Measurements from ENCODE around the gene FNIP1. TPM values are rescaled to one million over a fixed set of nuclear protein-coding genes. Genes with fewer than 3 reads are reported as not detected.

Gene FNIP1
- total and polyA plus RNA-seq, 2 experiments from 2014 or later: 8.2 to 27.9 TPM

DNA sequence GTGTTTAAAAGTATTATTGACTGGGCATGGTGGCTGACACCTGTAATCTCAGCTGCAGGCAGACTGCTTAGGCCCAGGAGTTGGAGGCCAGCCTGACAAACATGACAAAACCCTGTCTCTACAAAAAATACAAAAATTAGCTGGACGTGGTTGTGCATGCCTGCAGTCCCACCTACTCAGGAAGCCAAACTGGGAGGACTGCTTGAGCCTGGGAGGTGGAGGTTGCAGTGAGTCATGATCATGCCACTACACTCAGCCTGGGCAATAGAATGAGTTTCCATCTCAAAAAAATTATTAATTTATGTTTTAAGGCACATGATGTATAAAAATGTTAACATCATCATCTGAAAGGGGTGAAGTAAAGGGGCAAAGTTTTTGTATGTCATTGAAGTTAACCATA is 49.7 kb upstream of the FNIP1 start (continued):
- TF ChIP-seq, protein P1, sequence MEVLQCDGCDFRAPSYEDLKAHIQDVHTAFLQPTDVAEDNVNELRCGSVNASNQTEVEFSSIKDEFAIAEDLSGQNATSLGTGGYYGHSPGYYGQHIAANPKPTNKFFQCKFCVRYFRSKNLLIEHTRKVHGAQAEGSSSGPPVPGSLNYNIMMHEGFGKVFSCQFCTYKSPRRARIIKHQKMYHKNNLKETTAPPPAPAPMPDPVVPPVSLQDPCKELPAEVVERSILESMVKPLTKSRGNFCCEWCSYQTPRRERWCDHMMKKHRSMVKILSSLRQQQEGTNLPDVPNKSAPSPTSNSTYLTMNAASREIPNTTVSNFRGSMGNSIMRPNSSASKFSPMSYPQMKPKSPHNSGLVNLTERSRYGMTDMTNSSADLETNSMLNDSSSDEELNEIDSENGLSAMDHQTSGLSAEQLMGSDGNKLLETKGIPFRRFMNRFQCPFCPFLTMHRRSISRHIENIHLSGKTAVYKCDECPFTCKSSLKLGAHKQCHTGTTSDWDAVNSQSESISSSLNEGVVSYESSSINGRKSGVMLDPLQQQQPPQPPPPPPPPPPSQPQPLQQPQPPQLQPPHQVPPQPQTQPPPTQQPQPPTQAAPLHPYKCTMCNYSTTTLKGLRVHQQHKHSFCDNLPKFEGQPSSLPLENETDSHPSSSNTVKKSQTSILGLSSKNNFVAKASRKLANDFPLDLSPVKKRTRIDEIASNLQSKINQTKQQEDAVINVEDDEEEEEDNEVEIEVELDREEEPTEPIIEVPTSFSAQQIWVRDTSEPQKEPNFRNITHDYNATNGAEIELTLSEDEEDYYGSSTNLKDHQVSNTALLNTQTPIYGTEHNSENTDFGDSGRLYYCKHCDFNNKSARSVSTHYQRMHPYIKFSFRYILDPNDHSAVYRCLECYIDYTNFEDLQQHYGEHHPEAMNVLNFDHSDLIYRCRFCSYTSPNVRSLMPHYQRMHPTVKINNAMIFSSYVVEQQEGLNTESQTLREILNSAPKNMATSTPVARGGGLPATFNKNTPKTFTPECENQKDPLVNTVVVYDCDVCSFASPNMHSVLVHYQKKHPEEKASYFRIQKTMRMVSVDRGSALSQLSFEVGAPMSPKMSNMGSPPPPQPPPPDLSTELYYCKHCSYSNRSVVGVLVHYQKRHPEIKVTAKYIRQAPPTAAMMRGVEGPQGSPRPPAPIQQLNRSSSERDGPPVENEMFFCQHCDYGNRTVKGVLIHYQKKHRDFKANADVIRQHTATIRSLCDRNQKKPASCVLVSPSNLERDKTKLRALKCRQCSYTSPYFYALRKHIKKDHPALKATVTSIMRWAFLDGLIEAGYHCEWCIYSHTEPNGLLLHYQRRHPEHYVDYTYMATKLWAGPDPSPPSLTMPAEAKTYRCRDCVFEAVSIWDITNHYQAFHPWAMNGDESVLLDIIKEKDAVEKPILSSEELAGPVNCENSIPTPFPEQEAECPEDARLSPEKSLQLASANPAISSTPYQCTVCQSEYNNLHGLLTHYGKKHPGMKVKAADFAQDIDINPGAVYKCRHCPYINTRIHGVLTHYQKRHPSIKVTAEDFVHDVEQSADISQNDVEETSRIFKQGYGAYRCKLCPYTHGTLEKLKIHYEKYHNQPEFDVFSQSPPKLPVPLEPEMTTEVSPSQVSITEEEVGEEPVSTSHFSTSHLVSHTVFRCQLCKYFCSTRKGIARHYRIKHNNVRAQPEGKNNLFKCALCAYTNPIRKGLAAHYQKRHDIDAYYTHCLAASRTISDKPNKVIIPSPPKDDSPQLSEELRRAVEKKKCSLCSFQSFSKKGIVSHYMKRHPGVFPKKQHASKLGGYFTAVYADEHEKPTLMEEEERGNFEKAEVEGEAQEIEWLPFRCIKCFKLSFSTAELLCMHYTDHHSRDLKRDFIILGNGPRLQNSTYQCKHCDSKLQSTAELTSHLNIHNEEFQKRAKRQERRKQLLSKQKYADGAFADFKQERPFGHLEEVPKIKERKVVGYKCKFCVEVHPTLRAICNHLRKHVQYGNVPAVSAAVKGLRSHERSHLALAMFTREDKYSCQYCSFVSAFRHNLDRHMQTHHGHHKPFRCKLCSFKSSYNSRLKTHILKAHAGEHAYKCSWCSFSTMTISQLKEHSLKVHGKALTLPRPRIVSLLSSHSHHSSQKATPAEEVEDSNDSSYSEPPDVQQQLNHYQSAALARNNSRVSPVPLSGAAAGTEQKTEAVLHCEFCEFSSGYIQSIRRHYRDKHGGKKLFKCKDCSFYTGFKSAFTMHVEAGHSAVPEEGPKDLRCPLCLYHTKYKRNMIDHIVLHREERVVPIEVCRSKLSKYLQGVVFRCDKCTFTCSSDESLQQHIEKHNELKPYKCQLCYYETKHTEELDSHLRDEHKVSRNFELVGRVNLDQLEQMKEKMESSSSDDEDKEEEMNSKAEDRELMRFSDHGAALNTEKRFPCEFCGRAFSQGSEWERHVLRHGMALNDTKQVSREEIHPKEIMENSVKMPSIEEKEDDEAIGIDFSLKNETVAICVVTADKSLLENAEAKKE (CRISPR knock-in tag; IDR thresholded peaks at IDR 0.05): no peak

DNA sequence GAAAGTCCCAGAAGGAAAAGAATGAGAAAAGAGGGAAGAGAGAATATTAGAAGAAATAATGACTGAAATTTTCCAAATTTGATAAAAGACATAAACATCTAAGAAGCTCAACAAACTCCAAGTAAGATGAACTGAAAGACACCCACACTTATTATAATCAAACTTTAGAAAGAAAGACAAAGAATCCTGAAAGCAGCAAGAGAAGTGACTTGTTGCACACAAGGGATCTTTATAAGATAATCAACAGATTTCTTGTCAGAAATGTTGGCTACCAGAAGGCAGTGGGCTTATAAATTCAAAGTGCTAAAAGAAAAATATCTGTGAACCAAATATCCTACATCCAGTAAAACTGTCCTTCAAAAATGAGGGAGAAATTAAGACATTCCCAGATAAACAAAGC is 49.0 kb upstream of the FNIP1 start:
- Histone ChIP-seq H3K36me3 (ENCODE audit: insufficient read depth) (peaks cover 3% of the 10 kb centered on the region; the same call in 1 of the 2 replicates), H3F3A (replicated peaks; ENCODE audit: low read depth) (no peaks in the 10 kb centered on the region), H3K27ac (ENCODE audit: low read depth) (no peak overlapping the region), H3K4me2 (no peak overlapping the region), H2AFZ (no peak overlapping the region), H3K4me3 (no peak overlapping the region), H3K27me3 (ENCODE audit: insufficient read depth) (no peaks in the 10 kb centered on the region), H3K4me1 (ENCODE audit: insufficient read depth) (no peaks in the 10 kb centered on the region), H3K9me2 (ENCODE audit: insufficient read depth) (no peaks in the 10 kb centered on the region), H3K79me2 (replicated peaks; ENCODE audit: insufficient read depth) (no peaks in the 10 kb centered on the region), H4K20me1 (replicated peaks; ENCODE audit: insufficient read depth) (no peaks in the 10 kb centered on the region)
- peaks cover 60% of the 10 kb centered on the region for H3K9me3 Mint-ChIP-seq
- no peaks in the 10 kb centered on the region for H3K27me3 Mint-ChIP-seq (ENCODE audit: insufficient read depth, low read depth, poor library complexity)
- DNase-seq (ENCODE audit: low spot score) (no peak), ATAC-seq (no peak)
- peaks cover 25% of the 10 kb centered on the region for H3K36me3 Mint-ChIP-seq (ENCODE audit: low read depth)
- no peaks in the 10 kb centered on the region for H3K4me1 Mint-ChIP-seq
- TF ChIP-seq, protein P2, sequence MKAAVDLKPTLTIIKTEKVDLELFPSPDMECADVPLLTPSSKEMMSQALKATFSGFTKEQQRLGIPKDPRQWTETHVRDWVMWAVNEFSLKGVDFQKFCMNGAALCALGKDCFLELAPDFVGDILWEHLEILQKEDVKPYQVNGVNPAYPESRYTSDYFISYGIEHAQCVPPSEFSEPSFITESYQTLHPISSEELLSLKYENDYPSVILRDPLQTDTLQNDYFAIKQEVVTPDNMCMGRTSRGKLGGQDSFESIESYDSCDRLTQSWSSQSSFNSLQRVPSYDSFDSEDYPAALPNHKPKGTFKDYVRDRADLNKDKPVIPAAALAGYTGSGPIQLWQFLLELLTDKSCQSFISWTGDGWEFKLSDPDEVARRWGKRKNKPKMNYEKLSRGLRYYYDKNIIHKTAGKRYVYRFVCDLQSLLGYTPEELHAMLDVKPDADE (IDR thresholded peaks at IDR 0.05): no peak
- TF ChIP-seq STAT1 (IDR thresholded peaks at IDR 0.05; ENCODE audit: unreplicated experiment): no peak
- TF ChIP-seq, protein P3, sequence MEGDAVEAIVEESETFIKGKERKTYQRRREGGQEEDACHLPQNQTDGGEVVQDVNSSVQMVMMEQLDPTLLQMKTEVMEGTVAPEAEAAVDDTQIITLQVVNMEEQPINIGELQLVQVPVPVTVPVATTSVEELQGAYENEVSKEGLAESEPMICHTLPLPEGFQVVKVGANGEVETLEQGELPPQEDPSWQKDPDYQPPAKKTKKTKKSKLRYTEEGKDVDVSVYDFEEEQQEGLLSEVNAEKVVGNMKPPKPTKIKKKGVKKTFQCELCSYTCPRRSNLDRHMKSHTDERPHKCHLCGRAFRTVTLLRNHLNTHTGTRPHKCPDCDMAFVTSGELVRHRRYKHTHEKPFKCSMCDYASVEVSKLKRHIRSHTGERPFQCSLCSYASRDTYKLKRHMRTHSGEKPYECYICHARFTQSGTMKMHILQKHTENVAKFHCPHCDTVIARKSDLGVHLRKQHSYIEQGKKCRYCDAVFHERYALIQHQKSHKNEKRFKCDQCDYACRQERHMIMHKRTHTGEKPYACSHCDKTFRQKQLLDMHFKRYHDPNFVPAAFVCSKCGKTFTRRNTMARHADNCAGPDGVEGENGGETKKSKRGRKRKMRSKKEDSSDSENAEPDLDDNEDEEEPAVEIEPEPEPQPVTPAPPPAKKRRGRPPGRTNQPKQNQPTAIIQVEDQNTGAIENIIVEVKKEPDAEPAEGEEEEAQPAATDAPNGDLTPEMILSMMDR (conservative IDR thresholded peaks at IDR 0.05; ENCODE audit: low read depth in 2 of 2): no peak
- no peak for TF ChIP-seq NANOG (IDR thresholded peaks at IDR 0.05; ENCODE audit: borderline replicate concordance)
- TF ChIP-seq POLR2AphosphoS5 (IDR thresholded peaks at IDR 0.05; ENCODE audit: low read depth): no peak
- TF ChIP-seq, protein P1 (CRISPR knock-in tag; IDR thresholded peaks at IDR 0.05): no peak
- no peak overlapping the region for H3K27ac Mint-ChIP-seq
- H3K4me3 Mint-ChIP-seq: no peak overlapping the region

Measured in GM23338 (cell line).